ENCODE measurements around the gene NEK11.
"Not testable (repeated sequence)": the region's sequence is repeated elsewhere in the genome, so short reads cannot be mapped to it uniquely, and the experiment has no call there.

NEK11 gene

GRCh38 chr3:131360191-131360755, 333.6 kb downstream of the NEK11 start:
- no peak for DNase-seq (ENCODE audit: low read depth, low spot score)

- DNase-seq (ENCODE audit: low read depth, low spot score) = not testable (repeated sequence)
Observed at GRCh38 chr3:131361066-131361463, 334.4 kb downstream of the NEK11 start.

GRCh38 chr3:131361464-131362421, 335.1 kb downstream of the NEK11 start:
- DNase-seq (ENCODE audit: low read depth, low spot score) = peak; percentile 70

GRCh38 chr3:131363275-131363674, 336.6 kb downstream of the NEK11 start:
- DNase-seq (ENCODE audit: low read depth, low spot score) = no peak

GRCh38 chr3:131370935-131371687, 344.4 kb downstream of the NEK11 start:
- DNase-seq (ENCODE audit: low read depth, low spot score) = no peak

- no peak for DNase-seq (ENCODE audit: low read depth, low spot score)
Observed at GRCh38 chr3:131371688-131372066, 345.0 kb downstream of the NEK11 start.

- no peak for DNase-seq (ENCODE audit: low read depth, low spot score)
Observed at GRCh38 chr3:131374741-131375140, 348.1 kb downstream of the NEK11 start.

GRCh38 chr3:131380821-131381444, 354.3 kb downstream of the NEK11 start:
- DNase-seq (ENCODE audit: low read depth, low spot score) = peak; percentile 23

GRCh38 chr3:131381445-131382291, 355.0 kb downstream of the NEK11 start, which contains the start of gene NUDT16:
TSS of gene NUDT16 (plus strand) at chr3:131381774. CDS start at chr3:131381805, 31 bp downstream.
- peak; percentile 100 for DNase-seq (ENCODE audit: low read depth, low spot score)

GRCh38 chr3:131386429-131387165, 359.9 kb downstream of the NEK11 start:
- no peak for DNase-seq (ENCODE audit: low read depth, low spot score)

- no peak for DNase-seq (ENCODE audit: low read depth, low spot score)
Observed at GRCh38 chr3:131387796-131388489, 361.3 kb downstream of the NEK11 start.

GRCh38 chr3:131388490-131388799, 361.8 kb downstream of the NEK11 start:
- no peak for DNase-seq (ENCODE audit: low read depth, low spot score)

- DNase-seq (ENCODE audit: low read depth, low spot score) = no peak
Observed at GRCh38 chr3:131390331-131390730, 363.7 kb downstream of the NEK11 start.

- DNase-seq (ENCODE audit: low read depth, low spot score) = peak; percentile 20
Observed at GRCh38 chr3:131393051-131393450, 366.4 kb downstream of the NEK11 start.

GRCh38 chr3:131393868-131394267, 367.2 kb downstream of the NEK11 start:
- peak; percentile 31 for DNase-seq (ENCODE audit: low read depth, low spot score)

- DNase-seq (ENCODE audit: low read depth, low spot score) = no peak
Observed at GRCh38 chr3:131394400-131394799, 367.7 kb downstream of the NEK11 start.

- no peak for DNase-seq (ENCODE audit: low read depth, low spot score)
Observed at GRCh38 chr3:131396170-131396569, 369.5 kb downstream of the NEK11 start.

GRCh38 chr3:131397889-131398288, 371.2 kb downstream of the NEK11 start:
- DNase-seq (ENCODE audit: low read depth, low spot score) = no peak

Measured in astrocyte of the hippocampus (primary cell).